ENCODE results near the gene ABRACL. TPM values are rescaled to one million over a fixed set of nuclear protein-coding genes. Genes with fewer than 3 reads are reported as not detected.

The ABRACL gene
- total and polyA plus RNA-seq, 2 of the 8 experiments (the other 6 are each of a cell fraction or from before 2014, with no cell fraction given) = 103 to 167 TPM

- TF ChIP-seq CHD7 (IDR thresholded peaks at IDR 0.05; ENCODE audit: insufficient replicate concordance, low read length) (no peak), CREB1 (IDR thresholded peaks at IDR 0.05) (no peak), EZH2 (IDR thresholded peaks at IDR 0.05; ENCODE audit: low read depth, low read length, severe bottlenecking) (no peak), ATF2 (IDR thresholded peaks at IDR 0.05; ENCODE audit: low read length) (no peak), MAX (IDR thresholded peaks at IDR 0.05) (no peak), CTBP2 (IDR thresholded peaks at IDR 0.05; ENCODE audit: borderline replicate concordance, insufficient read depth, insufficient read length, low read length) (no peak), SP2 (IDR thresholded peaks at IDR 0.05; ENCODE audit: low read length) (no peak), JUND (IDR thresholded peaks at IDR 0.05; ENCODE audit: low read length) (no peak)
Observed at GRCh38 chr6:138979813-138980668, 48.5 kb upstream of the ABRACL start (continued).
